Stimulated activated CD8-positive, alpha-beta memory T cell treated with anti-CD3 and anti-CD28 coated beads, Interleukin-15, amount 100 ng/mL, for 4 hours (primary cell): ENCODE data around the gene CEACAM1.
A peak's percentile ranks its signal among the peaks of the same experiment; 100 is the strongest.
"Not testable (repeated sequence)": the region's sequence is repeated elsewhere in the genome, so short reads cannot be mapped to it uniquely, and the experiment has no call there.

Experiments
- DNase-seq, 2 donors: peaks; one replicate each; pipeline ENCODE4 v3.0.0-alpha.2; 2020; ENCODE audit warnings: low read depth in 2 of 2

Gene CEACAM1

GRCh38 chr19:42528354-42529247 is at the start of gene CEACAM1:
Gene CEACAM1 (minus strand): TSS chr19:42528481. CDS start chr19:42528374, 107 bp downstream.
- DNase-seq, result peak in 1 of 2 donors; percentile 3

DNA sequence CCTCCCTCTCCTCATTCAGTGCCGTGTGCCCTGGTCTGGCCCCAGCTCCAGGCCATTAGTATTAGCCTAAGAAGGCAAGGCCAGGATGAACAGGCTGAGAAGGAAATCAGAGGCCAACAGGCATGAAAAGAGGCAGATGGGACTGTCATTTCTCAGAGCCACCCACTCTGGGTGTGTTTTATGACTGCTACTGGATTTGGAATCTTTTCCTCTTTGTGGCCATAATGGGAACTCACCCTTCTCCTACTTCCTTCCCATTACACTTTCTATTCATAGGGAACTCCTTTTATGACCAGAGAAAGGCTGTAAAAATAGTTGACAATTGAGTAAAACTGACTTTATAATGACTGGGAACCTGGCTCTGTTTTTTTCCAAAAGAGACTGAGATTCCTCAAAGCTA is 48.7 kb upstream of the CEACAM1 start:
- DNase-seq, result no peak

GRCh38 chr19:42576241-42576640 is 48.0 kb upstream of the CEACAM1 start:
- no peak for DNase-seq

DNA sequence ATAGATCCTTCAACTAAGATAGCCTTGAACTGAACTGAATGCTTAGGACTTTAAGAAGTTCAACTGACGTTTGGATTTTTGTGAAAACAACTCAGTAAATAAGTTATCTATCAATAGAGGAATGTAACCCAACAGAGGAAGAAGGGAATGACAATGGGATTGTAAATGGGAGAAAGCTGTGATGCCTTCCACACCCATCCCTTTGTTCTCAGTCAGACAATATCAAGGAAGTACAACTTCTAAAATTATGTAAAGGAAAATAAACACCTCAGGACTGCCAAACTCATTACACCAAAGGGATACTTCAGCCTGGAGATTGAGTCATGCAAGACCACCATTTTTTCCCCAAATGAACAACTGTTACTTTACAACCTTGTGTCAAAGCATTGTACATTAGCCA is 45.4 kb upstream of the CEACAM1 start:
- no peak for DNase-seq

- no peak for DNase-seq
Measured at GRCh38 chr19:42571116-42571515, 42.8 kb upstream of the CEACAM1 start.

DNA sequence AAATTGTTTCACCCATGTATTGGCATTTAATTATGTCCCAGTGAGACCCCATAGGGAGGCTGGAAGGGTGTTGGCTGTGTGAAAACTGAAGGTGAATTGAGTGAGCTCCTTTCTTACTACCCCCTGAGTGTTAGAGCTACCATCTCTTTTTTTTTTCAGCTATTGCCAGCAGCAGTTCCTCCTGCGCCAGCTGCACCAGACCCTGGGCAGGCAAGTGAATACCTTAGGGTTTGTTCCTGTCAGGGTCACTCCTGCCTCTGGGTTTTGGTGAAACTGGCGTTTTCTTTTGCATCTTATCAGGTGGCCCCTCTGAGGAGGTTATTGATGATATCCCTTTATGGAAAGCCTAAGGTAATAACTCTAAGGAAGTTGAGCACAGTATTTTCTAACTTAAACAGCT is 40.9 kb upstream of the CEACAM1 start:
- DNase-seq, result no peak

- no peak for DNase-seq
Measured at GRCh38 chr19:42568006-42568405, 39.7 kb upstream of the CEACAM1 start.

DNA sequence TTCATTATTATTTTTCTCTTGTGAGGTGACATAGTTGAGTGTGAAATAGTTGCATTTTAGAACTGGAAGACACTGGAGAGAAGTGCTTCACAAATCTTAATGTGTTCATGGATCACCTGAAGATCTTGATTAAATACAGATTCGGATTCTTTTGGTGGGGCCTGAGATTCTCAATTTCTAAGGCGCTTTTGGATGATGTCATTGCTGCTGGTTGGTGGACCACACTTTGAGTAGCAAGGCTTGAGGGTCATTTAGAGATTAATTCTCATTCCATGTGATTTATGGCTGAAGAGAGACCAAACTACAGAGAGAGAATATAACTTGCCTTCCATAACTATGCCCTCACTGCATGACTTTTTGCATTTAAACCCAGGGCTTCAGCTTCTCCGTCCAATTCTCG is 39.3 kb upstream of the CEACAM1 start:
- DNase-seq, result no peak

- no peak for DNase-seq
Measured at GRCh38 chr19:42563352-42564210, 35.3 kb upstream of the CEACAM1 start.

DNA sequence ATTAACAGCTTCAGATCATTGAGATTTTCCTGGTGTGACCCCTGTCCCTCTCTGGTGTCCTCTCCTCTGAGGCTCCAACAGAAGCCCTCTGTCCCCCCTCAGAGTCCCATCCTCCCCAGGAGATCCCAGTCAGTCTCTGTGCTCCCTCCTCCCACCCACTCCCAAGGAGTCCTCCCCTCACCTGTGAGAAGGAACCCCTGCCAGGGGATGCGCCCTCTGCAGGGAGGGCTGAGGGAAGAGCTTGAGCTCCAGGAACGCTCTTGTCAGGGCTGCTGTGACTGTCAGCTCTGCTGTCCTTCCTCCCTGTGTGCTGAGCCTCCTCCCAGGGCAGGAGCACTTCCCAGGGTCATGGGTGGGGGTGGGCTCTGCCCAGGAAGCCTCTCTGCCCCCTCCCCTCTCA is 33.2 kb upstream of the CEACAM1 start:
- DNase-seq, result no peak

GRCh38 chr19:42560731-42561130 is 32.5 kb upstream of the CEACAM1 start:
- no peak for DNase-seq

- DNase-seq, result no peak
Measured at GRCh38 chr19:42558450-42559150, 30.3 kb upstream of the CEACAM1 start.

GRCh38 chr19:42557386-42557871 is 29.1 kb upstream of the CEACAM1 start:
- not testable (repeated sequence) for DNase-seq

- no peak for DNase-seq
Measured at GRCh38 chr19:42555801-42556200, 27.5 kb upstream of the CEACAM1 start.

DNA sequence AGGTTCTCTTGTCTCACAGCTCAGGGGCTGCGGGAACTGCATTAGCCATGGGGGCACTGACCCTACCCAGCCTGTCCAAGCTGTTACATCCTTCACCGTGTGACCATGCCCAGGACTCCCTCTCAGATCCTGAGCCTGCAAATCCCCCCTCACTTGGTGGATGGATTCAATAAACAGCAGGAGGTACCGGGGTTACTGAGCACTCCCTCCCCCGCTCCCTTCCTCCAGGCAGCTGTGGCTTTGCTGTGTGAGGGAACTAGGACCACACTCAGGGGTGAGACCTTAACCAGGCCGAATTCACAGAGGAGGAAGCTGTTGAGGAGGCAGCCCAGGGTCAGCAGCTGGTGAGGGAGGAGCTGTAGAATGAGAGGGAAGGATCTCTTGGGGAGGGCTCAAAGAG is 27.0 kb upstream of the CEACAM1 start:
- no peak for DNase-seq

DNA sequence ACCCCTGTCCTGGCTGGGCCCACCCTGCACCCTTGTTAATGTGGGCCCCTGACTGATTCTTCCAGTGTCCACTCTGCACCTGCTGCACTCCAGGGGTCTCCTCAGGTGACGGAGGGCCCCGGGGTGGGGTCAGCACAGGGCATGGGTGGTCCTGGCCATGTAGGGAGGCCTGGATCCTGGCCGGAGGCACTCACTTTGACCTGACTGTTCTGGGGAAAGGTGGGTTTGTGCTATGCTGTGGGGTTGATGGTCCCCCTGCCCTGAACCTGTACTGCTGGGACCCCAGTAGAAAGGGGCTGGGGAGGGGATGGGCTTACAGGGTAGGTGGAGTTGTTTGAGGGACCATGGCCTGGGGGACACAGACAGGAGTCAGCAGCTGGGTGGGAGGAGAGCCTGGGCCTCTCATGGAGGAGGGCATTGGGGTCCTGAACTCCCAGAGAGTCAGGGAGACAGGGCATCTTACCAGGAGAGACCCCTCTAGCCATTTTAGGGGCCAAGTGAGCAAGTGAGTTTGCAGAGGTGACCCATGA is 25.8 kb upstream of the CEACAM1 start:
- no peak for DNase-seq

DNA sequence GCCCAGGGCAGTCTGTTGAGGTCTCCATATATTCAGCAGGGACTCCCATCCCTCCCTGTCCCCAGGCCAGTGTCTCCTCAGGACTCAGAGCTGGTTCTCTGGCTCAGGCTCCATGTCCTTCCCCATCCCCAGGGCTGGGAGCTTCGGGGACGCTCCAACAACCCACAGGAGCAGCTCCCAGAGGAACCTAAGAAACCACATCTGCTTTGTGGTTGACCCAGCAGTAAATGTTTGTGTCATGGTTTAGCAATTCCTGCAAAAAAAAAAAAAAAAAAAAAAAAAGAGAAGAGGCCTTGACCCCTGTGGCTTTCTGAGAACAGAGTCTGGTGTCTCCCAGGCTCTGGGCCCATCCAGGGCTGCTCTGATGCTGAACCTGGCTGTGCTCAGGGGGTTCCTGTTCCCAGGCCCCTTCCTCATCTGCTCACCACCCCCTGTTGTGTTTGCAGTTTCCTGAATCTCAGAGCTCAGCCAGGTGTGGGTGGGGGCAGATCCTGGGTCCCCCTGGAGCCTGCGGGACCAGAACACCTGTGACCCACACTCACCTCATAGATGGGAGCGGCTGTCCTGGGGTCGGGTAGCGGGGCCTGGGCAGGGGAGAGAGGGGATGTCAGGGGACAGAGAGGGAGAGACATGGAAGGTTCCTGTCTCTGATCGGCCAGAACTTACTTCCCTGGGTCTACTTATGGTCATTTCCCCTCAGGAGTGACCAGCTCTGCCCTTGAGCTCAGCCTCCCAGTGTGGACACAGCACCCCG is 25.2 kb upstream of the CEACAM1 start:
- DNase-seq, result no peak

GRCh38 chr19:42552086-42553065 is 24.1 kb upstream of the CEACAM1 start:
- DNase-seq, result no peak

DNA sequence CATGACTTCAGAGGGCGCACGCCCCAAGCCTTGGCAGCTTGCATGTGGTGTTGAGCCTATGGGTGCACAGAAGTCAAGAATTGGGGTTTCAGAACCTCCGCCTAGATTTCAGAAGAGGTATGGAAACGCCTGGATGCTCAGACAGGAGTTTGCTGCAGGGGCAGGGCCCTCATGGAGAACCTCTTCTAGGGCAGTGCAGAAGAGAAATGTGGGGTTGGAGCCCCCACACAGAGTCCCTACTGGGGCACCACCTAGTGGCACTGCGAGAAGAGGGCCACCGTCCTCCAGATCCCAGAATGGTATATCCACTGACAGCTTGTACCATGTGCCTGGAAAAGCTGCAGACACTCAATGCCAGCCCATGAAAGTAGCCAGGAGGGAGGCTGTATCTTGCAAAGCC is 22.2 kb upstream of the CEACAM1 start:
- DNase-seq, result not testable (repeated sequence)

GRCh38 chr19:42549067-42549466 is 20.8 kb upstream of the CEACAM1 start:
- DNase-seq, result not testable (repeated sequence)
